K562 (cell line): Measurements from ENCODE around the gene CLK3.

Experiments used
- BCL6 ChIP-seq: fragments of 250-450 bp; sonication (Bioruptor Pico); IDR thresholded peaks from 2 replicates; pipeline ENCODE4 v1.4.0; 2020
- EZH2 ChIP-seq: IDR thresholded peaks from 2 replicates; pipeline ENCODE4 v1.6.1; 2012; ENCODE audit warnings: low read depth, mild to moderate bottlenecking, inconsistent platforms, low read length, borderline replicate concordance
- GTF2A2 ChIP-seq: IDR thresholded peaks from 2 replicates; pipeline ENCODE4 v1.6.1; 2016; ENCODE audit warnings: mild to moderate bottlenecking, missing genetic modification characterization, missing compliant biosample characterization
- NBN ChIP-seq: fragments of 450-650 bp; IDR thresholded peaks from 2 replicates; pipeline ENCODE4 v1.6.1; 2016; ENCODE audit warnings: low read depth, mild to moderate bottlenecking
- POLR2A ChIP-seq: fragments of 450-650 bp; conservative IDR thresholded peaks from 2 replicates; pipeline ENCODE4 v1.6.1; 2016
- REST ChIP-seq, 2 experiments: fragments of 450-650 bp; formaldehyde crosslinking in 1 of 2; IDR thresholded peaks; 2 replicates each; pipeline versions ENCODE4 v1.4.0 to v1.6.1; 2014 to 2020; ENCODE audit warnings: mild to moderate bottlenecking in 2 of 2, borderline replicate concordance in 1 of 2, low read depth in 1 of 2
- SIN3A ChIP-seq, 2 experiments: fragments of 150-350 bp in 1 of 2; IDR thresholded peaks; 2 replicates each; pipeline ENCODE4 v1.6.1; 2011 to 2016; ENCODE audit warnings: borderline replicate concordance in 2 of 2, low read depth in 2 of 2, low read length in 2 of 2, mild to moderate bottlenecking in 2 of 2, moderate library complexity in 2 of 2; ENCODE audit not compliant: control insufficient read depth in 1 of 2
- TARDBP ChIP-seq: fragments of 450-650 bp; IDR thresholded peaks from 2 replicates; pipeline ENCODE4 v1.6.1; 2016
- TOE1 ChIP-seq, 2 experiments: fragments of 450-650 bp in 1 of 2; sonication (generic) in 1 of 2; formaldehyde crosslinking in 1 of 2; IDR thresholded peaks; 2 replicates each; pipeline versions ENCODE4 v1.7.1 to v1.8.0; 2016 to 2022; ENCODE audit warnings: borderline replicate concordance in 2 of 2, mild to moderate bottlenecking in 2 of 2, antibody characterized with exemption in 1 of 2, inconsistent platforms in 1 of 2, low read depth in 1 of 2, missing genetic modification reagents in 1 of 2, moderate library complexity in 1 of 2
- TF ChIP-seq, protein P1 (sequence below): fragments of 250-450 bp; sonication (Bioruptor Pico); IDR thresholded peaks from 2 replicates; pipeline ENCODE4 v1.8.0; 2022; ENCODE audit warnings: moderate library complexity, mild to moderate bottlenecking, inconsistent platforms

- TF ChIP-seq EZH2 (no peak), NBN (no peak), POLR2A (no peak), REST (IDR thresholded peaks at IDR 0.05; ENCODE audit: borderline replicate concordance) (no peak), REST (CRISPR knock-in tag; IDR thresholded peaks at IDR 0.05; ENCODE audit: low read depth) (no peak), SIN3A (IDR thresholded peaks at IDR 0.05; ENCODE audit: borderline replicate concordance in 2 of 2, control insufficient read depth in 1 of 2, low read depth in 2 of 2, low read length in 2 of 2) (no peak), BCL6 (CRISPR knock-in tag) (no peak), TOE1 (IDR thresholded peaks at IDR 0.05; ENCODE audit: borderline replicate concordance) (no peak), TOE1 (CRISPR knock-in tag; IDR thresholded peaks at IDR 0.05; ENCODE audit: borderline replicate concordance, low read depth) (no peak), GTF2A2 (no peak), TARDBP (no peak)
- TF ChIP-seq, protein P1, sequence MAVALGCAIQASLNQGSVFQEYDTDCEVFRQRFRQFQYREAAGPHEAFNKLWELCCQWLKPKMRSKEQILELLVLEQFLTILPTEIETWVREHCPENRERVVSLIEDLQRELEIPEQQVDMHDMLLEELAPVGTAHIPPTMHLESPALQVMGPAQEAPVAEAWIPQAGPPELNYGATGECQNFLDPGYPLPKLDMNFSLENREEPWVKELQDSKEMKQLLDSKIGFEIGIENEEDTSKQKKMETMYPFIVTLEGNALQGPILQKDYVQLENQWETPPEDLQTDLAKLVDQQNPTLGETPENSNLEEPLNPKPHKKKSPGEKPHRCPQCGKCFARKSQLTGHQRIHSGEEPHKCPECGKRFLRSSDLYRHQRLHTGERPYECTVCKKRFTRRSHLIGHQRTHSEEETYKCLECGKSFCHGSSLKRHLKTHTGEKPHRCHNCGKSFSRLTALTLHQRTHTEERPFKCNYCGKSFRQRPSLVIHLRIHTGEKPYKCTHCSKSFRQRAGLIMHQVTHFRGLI (CRISPR knock-in tag), result no peak
These were observed 42.2 kb downstream of the CLK3 start for GRCh38 chr15:74657846-74658245.
